Osteoblast (primary cell): Measurements from ENCODE around the gene PCGF1. TPM values are rescaled to one million over a fixed set of nuclear protein-coding genes. Genes with fewer than 3 reads are reported as not detected.
A peak's percentile ranks its signal among the peaks of the same experiment; 100 is the strongest.
"Not testable (repeated sequence)": the region's sequence is repeated elsewhere in the genome, so short reads cannot be mapped to it uniquely, and the experiment has no call there.

Source experiments
- DNase-seq: peaks from one replicate; pipeline ENCODE4 v3.0.0; 2011; ENCODE audit warnings: low spot score, mixed read lengths; ENCODE audit not compliant: insufficient read length; ENCODE audit errors: missing footprints
- H2AFZ ChIP-seq: 2 replicates; pipeline ENCODE4 v1.6.0; 2011; ENCODE audit warnings: mild to moderate bottlenecking, low read length
- H3K27ac ChIP-seq: 2 replicates; pipeline ENCODE4 v1.5.1; 2011; ENCODE audit warnings: mild to moderate bottlenecking, low read depth, low read length, moderate library complexity
- H3K27me3 ChIP-seq: 2 replicates; pipeline ENCODE4 v1.6.0; 2012; ENCODE audit warnings: mild to moderate bottlenecking, control low read depth, inconsistent platforms, low read length, moderate library complexity; ENCODE audit not compliant: insufficient read depth
- H3K36me3 ChIP-seq: 2 replicates; pipeline ENCODE4 v1.5.1; 2011; ENCODE audit warnings: mild to moderate bottlenecking, low read length, control low read depth, moderate library complexity; ENCODE audit not compliant: insufficient read depth
- H3K4me1 ChIP-seq: 2 replicates; pipeline ENCODE4 v1.5.1; 2011; ENCODE audit warnings: mild to moderate bottlenecking, low read length, control low read depth, moderate library complexity; ENCODE audit not compliant: insufficient read depth
- H3K4me2 ChIP-seq: 2 replicates; pipeline ENCODE4 v1.6.0; 2011; ENCODE audit warnings: mild to moderate bottlenecking, low read length; ENCODE audit not compliant: insufficient read depth
- H3K4me3 ChIP-seq: fragments of 200-600 bp; sonication (generic); 3 replicates; pipeline ENCODE4 v1.5.1; 2012; ENCODE audit warnings: mild to moderate bottlenecking, low read length, inconsistent platforms; ENCODE audit not compliant: insufficient read depth
- H3K79me2 ChIP-seq: 2 replicates; pipeline ENCODE4 v1.6.0; 2012; ENCODE audit warnings: mild to moderate bottlenecking, low read length, control low read depth, inconsistent platforms; ENCODE audit not compliant: insufficient read depth
- H3K9me3 ChIP-seq: 2 replicates; pipeline ENCODE4 v1.5.1; 2011; ENCODE audit warnings: low read depth, low read length, control low read depth
- H4K20me1 ChIP-seq: 2 replicates; pipeline ENCODE4 v1.6.0; 2012; ENCODE audit warnings: mild to moderate bottlenecking, low read length, control low read depth; ENCODE audit not compliant: insufficient read depth
- CTCF ChIP-seq: IDR thresholded peaks from 2 replicates; pipeline ENCODE4 v1.5.1; 2011; ENCODE audit warnings: mild to moderate bottlenecking, low read depth, low read length, moderate library complexity; ENCODE audit errors: extremely low read depth
- total RNA-seq: library from RNA; depleted of rRNA; stranded (reverse); fragments of >200 nt; gene quantifications from 2 replicates; pipeline ENCODE4 v1.2.3, GENCODE V29; 2012

The PCGF1 gene
- total RNA-seq, 1 donor, result 22.4 TPM

GRCh38 chr2:74459503-74460118 lies 47.9 kb downstream of the PCGF1 start:
- DNase-seq, result peak; percentile 67
- H3K27ac ChIP-seq, H4K20me1 ChIP-seq, H3K9me3 ChIP-seq, H3K27me3 ChIP-seq, H2AFZ ChIP-seq: not testable (repeated sequence)
- H3K79me2 ChIP-seq, result peaks cover 43% of the 10 kb centered on the region
- H3K4me3 ChIP-seq, result peak overlapping the region; percentile 96
- peak overlapping the region; percentile 99 for H3K4me2 ChIP-seq
- peaks cover 27% of the 10 kb centered on the region for H3K36me3 ChIP-seq
- H3K4me1 ChIP-seq, result peaks cover 35% of the 10 kb centered on the region

- Histone ChIP-seq H3K79me2 (peaks cover 37% of the 10 kb centered on the region), H3K4me3 (peak overlapping the region; percentile 96), H3K36me3 (peaks cover 27% of the 10 kb centered on the region), H3K4me2 (peak overlapping the region; percentile 99), H3K27ac (peak overlapping the region; percentile 68), H2AFZ (peak overlapping the region; percentile 63), H3K4me1 (peaks cover 29% of the 10 kb centered on the region), H4K20me1 (no peaks in the 10 kb centered on the region), H3K27me3 (no peaks in the 10 kb centered on the region), H3K9me3 (no peaks in the 10 kb centered on the region)
- no peak for TF ChIP-seq CTCF
- peak; percentile 91 for DNase-seq
These were observed 48.5 kb downstream of the PCGF1 start for GRCh38 chr2:74458938-74459363.

GRCh38 chr2:74458132-74458937 lies 49.2 kb downstream of the PCGF1 start, which contains the start of gene WBP1:
Gene WBP1, plus strand, starts transcription at chr2:74458438. Its CDS starts 165 bp downstream, at chr2:74458603.
- Histone ChIP-seq H3K27ac (peak within 1 kb of the TSS; percentile 78), H3K9me3 (no peaks in the 10 kb centered on the region), H3K27me3 (peaks cover 1% of the 10 kb centered on the region), H3K4me2 (peak within 1 kb of the TSS; percentile 99), H3K36me3 (peaks cover 27% of the 10 kb centered on the region), H3K79me2 (peaks cover 35% of the 10 kb centered on the region), H4K20me1 (no peaks in the 10 kb centered on the region), H3K4me1 (peaks cover 27% of the 10 kb centered on the region), H2AFZ (peak within 1 kb of the TSS; percentile 88), H3K4me3 (peak within 1 kb of the TSS; percentile 96)
- peak; percentile 99 for DNase-seq
- TF ChIP-seq CTCF, result no peak

GRCh38 chr2:74457549-74458131 lies 49.9 kb downstream of the PCGF1 start:
- H3K27ac ChIP-seq, result peak overlapping the region; percentile 78
- no peaks in the 10 kb centered on the region for H4K20me1 ChIP-seq
- H3K4me1 ChIP-seq, result peaks cover 24% of the 10 kb centered on the region

More at GRCh38 chr2:74457549-74458131, 49.9 kb downstream of the PCGF1 start:
- Histone ChIP-seq H3K79me2 (peaks cover 28% of the 10 kb centered on the region), H3K36me3 (peaks cover 20% of the 10 kb centered on the region), H3K4me2 (peak overlapping the region; percentile 99), H3K9me3 (no peaks in the 10 kb centered on the region), H3K4me3 (peak overlapping the region; percentile 87), H2AFZ (peak overlapping the region; percentile 88), H3K27me3 (peaks cover 3% of the 10 kb centered on the region)
- no peak for DNase-seq
- no peak for TF ChIP-seq CTCF
